ENCODE data around the gene AGTRAP. TPM values are rescaled to one million over a fixed set of nuclear protein-coding genes. Genes with fewer than 3 reads are reported as not detected.

The AGTRAP gene
- polyA plus RNA-seq, 3 donors = 36.4 to 42.5 (median 36.6) TPM

DNA sequence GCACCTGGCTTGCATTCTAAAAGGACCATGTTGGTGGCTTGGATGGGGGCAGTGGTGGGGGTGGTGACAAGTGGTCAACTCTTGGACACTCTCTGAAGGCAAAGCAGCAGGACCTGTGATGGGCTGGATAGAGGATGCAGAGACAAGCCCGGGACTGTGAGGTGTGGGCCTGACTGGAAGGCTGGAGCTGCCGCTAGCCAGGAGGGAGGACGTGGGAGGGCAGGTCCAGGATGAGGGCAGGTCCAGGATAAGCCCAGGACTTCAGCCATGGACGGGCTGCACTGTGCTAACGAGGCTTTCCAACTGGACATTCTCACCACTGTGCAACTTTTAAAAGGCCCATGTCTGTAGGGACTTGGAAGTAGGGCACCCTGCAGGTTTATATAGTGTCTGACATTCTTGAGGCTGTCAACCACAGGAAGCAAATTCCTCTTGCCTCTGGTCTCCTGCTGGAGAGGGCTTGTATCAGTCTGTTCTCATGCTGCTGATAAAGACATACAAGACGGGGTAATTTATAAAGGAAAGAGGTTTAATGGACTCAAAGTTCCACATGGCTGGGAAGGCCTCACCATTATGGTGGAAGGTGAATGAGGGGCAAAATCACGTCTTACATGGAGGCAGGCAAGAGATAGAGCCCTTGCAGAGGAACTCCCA is 17.7 kb downstream of the AGTRAP start:
- DNase-seq (ENCODE audit: low read depth in 3 of 3, low spot score in 2 of 3) = no peak

DNA sequence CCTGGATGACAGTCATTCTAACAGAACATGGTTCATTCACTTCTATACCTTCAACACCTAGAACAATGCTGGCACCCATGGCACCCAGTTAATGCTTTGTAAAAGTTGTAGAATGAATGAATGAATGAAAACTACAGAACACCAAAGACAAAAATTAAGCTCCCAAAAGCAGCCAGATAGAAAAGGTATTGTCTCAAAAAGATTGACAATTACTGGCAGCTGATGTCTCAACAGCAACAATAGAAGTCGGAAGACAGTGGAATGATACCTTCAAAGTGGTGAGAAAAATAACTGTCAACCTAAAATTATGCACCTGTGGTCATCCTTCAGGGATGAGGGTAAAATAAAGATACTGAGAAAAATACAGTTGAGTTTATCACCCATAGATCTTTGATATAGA is 21.1 kb downstream of the AGTRAP start:
- no peak for DNase-seq (ENCODE audit: low read depth in 3 of 3, low spot score in 2 of 3)

DNA sequence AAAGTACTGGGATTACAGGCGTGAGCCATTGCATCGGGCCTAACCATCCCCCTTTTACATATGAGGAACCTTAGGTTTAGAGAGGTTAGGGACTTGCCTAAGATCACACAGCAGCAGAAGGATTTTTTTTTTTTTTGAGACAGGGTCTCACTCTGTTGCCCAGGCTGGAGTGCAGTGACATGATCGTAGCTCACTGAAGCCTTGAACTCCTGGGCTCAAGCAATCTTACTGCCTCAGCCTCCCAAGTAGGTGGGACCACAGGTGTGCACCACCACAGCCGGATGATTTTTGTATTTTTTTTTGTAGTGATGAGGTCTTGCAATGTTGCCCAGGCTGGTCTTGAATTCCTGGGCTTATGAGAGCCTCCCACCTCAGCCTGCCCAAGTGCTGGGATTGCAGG is 23.9 kb downstream of the AGTRAP start:
- DNase-seq (ENCODE audit: low read depth in 3 of 3, low spot score in 2 of 3) = no peak

DNA sequence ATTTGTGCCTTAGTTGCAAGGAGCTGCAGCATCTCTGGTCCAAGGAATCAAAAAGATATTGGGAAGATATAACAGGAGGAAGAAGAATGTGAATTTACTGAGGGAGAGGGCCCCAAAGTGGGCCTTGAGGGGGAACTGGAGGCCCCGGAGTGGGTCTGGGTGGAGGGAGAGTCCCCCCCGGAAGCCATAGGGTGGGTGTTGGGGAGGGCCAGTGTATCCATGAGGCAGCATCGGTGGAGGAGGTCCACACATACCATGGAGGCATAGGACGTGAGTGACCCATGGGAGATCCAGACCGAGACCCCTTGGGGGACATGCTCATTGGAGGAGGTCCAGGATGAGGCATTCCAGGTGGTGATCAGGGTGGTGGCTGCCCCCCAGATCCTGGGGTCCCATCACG is 25.3 kb downstream of the AGTRAP start:
- DNase-seq (ENCODE audit: low read depth in 3 of 3, low spot score in 2 of 3) = no peak

DNA sequence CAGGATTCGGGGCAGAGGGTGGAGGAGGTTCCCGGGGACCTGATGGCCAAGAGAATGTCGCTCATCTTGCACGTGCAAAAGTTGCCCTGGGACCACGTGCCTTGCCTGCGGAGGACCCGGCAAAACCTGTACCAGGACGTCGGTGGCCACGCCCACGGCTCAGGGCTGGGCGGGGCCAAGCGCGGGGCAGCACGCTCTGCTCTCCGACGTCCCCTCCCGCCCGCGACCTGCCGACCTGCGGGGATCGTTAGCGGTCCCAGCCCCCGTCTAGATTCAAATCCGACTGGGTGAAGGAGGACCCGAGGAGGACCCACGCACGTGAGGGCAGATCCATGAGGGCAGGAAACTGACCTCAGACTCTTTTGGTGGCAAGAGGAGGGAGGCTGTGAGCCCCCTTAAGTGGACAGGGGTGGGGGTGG is 26.1 kb downstream of the AGTRAP start, which contains the start of gene C1orf167:
Gene C1orf167, plus strand, starts transcription at position 206 of the 419 bp plus-strand sequence. CDS start 2,208 bp downstream, outside the sequence.
- no peak for DNase-seq (ENCODE audit: low read depth in 3 of 3, low spot score in 2 of 3)

DNA sequence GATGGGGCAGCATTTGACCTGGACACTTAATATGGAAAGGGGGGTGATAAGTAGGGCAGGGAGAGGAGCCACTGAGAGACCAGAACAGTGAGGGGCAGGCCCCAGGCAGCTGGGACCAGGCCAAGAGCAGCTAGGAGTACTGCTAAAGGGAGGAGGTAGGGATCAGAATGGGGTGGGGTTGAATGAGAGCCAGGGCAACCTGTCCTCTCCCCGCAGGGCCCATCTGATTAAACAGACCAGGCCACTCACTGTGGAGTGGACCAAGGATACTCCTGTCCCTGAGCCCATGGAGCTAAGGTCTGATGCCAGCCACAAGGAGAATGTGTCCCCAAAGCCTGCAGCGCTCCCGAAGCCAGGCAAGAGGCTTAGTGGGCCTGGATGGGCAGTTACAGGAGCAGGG is 28.2 kb downstream of the AGTRAP start:
- DNase-seq (ENCODE audit: low read depth in 3 of 3, low spot score in 2 of 3) = no peak

DNA sequence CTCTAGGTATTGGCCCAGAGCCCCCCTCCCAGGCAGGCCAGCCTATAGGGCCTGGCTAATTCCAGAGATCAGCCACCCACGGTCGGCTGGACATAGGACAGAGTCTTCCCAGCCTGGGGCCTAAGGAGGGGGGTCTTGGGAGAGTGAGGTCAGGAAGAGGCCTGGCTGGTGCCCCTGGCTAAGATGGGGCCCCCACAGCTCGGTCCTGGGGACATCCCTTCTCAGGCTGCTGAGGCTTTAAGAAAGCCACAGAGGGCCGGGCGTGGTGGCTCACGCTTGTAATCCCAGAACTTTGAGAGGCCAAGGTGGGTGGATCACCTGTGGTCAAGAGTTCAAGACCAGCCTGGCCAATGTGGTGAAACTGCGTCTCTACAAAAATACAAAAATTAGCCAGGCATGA is 28.6 kb downstream of the AGTRAP start:
- no peak for DNase-seq (ENCODE audit: low read depth in 3 of 3, low spot score in 2 of 3)

DNA sequence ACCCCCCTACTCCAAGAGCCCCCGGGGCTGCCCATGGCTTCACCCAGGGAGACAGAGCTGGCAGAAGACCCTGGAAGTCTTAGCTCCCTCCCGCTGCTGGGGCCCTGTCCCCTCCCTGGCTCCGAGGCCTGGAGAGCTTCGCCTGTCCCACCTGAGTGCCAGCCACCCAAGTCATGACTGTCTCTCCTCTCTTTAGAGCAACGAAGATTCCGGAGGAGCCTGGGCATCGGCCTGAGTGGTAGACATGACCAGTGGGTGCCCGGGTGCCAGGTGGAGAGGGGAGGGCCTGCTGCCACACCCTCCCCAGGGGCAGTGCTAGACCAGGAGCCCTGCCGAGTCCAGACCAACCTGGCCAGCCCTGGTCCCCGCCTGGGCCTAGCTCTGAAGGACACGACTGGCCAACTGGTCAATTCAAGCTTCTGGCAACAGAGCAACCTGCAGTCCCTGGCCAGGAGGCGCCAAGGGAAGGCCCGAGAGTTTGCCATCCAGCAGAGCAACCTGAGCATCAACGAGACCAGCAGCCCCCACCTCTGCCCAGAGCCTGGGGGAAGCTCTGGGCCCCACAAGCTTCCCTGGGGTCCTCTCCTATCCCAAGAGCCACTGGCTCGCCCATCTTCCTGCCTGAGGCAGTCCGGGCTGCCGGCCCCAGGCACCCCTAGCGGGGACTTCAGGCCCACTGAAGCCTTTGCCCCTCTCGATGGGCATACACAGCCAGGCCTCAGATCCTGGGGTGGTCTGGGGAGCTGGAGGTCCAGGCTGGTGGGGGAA is 29.9 kb downstream of the AGTRAP start:
- no peak for DNase-seq (ENCODE audit: low read depth in 3 of 3, low spot score in 2 of 3)

- DNase-seq (ENCODE audit: low read depth in 3 of 3, low spot score in 2 of 3) = no peak
Observed at GRCh38 chr1:11766429-11766776, 30.5 kb downstream of the AGTRAP start.

GRCh38 chr1:11767922-11768704 is 32.2 kb downstream of the AGTRAP start:
- no peak for DNase-seq (ENCODE audit: low read depth in 3 of 3, low spot score in 2 of 3)

- no peak for DNase-seq (ENCODE audit: low read depth in 3 of 3, low spot score in 2 of 3)
Observed at GRCh38 chr1:11768821-11769220, 32.9 kb downstream of the AGTRAP start.

- no peak for DNase-seq (ENCODE audit: low read depth in 3 of 3, low spot score in 2 of 3)
Observed at GRCh38 chr1:11769274-11769673, 33.3 kb downstream of the AGTRAP start.

GRCh38 chr1:11770011-11770410 is 34.1 kb downstream of the AGTRAP start:
- DNase-seq (ENCODE audit: low read depth in 3 of 3, low spot score in 2 of 3) = no peak

DNA sequence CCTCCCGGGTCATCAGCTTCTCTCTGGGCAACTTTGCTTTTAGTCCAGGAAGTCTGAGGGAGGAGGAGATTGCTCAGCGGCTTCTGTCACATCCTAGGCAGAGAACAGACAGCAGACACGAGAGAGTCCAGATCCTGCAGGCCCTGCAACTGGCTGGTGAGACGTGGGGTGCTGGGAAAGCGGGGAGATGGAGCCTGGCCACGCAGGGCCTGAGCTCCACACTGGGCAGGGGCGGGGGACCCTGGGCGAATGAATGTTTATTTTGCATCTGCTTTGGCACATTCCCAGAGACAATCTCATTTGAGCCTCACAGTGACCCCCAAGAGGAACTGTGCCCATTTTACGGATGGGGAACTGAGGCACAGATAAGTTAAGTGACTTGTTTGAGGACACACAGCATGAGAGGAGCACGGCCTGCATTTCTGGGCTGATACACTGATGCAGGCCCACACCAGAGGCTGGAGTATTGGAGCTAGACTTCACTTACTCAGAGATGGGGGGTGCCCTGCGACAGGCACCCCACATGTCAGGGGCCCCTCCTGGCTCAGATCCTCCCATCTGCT is 35.6 kb downstream of the AGTRAP start:
- DNase-seq (ENCODE audit: low read depth in 3 of 3, low spot score in 2 of 3) = no peak

- no peak for DNase-seq (ENCODE audit: low read depth in 3 of 3, low spot score in 2 of 3)
Observed at GRCh38 chr1:11772458-11772857, 36.5 kb downstream of the AGTRAP start.

- no peak for DNase-seq (ENCODE audit: low read depth in 3 of 3, low spot score in 2 of 3)
Observed at GRCh38 chr1:11774753-11775152, 38.8 kb downstream of the AGTRAP start.

DNA sequence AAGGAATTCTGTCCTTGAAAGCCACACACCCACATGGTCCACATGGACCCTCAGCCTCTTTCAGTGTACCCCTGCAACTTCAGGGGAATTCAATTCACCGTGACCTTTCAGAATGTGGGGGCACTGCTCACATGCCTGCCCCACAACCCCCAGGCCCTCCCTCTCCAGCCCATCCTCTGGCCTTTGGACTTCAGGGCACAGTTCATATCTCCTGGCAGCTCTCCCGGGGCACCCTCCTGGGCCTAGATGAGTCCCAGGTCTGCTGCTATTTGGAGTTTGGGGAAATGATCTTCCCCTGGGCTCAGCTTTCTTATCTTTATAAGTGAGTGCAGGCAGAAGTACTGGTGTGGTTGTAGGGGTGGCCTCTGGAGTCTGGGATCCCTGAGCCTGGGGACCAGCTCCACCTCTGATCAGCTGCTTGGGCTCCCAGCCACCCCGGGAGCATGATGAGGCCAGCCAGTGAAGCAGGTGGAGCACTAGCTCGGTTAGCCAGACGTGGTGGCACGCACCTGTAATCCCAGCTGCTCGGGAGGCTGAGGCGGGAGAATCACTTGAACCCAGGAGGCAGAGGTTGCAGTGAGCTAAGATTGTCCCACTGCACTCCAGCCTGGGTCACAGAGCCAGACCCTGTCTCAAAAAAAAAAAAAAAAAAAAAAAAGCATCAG is 41.9 kb downstream of the AGTRAP start:
- DNase-seq (ENCODE audit: low read depth in 3 of 3, low spot score in 2 of 3) = no peak

DNA sequence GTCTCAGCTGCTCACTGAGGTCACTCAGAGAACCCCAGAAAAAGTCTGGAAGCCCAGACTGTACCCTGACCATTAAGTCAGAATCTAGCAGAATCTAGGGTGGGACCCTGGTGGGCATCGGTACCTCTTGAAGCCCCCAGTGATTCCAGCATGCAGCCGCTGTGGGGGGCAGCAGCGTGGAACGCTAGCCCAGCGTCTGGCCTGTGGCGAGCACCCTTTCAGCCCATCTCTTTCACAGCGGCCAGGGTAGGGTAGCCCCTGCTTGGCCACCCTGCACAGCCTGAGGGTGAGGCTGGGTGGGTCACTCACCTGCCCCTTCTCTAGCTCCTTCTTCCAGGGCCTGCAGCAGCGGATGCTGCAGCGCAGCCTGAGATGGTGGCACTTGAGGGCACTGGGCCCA is 42.4 kb downstream of the AGTRAP start:
- no peak for DNase-seq (ENCODE audit: low read depth in 3 of 3, low spot score in 2 of 3)

DNA sequence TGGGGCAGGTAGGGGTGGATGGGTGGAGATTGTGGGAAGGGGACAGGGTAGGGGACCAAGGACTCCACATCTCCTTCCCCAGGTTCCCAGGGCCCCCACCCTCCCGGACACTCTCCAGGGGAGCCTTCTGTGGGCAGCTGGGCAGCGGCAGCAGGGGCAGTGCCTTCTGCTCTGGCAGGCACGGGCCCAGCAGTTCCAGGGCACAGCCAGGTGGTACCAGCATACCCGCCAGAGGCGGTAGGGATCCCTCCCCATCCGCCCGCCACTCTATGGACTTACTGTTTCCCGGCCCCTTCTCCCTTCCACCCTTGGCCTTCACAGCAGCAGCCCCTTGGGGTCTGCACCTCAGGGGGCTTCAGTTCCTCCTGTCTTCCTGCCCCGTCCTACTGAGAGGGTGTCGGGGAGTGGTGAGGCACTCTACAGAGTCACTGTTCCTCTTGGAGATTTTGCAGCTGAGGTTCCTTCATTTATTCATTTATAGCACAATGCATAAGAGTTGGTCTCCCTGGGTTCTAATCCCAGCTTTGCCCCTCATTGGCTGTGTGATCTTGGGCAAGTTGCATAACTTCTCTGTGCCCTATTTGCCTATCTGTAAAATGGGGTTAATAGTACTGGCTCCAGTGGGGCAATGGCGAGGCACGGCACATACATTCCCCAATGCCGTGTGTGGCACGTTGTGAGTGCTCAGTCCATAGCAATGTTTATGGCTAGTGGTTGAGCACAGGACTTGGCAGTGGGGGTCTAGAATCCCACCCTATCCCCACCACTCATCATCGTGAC is 43.1 kb downstream of the AGTRAP start:
- no peak for DNase-seq (ENCODE audit: low read depth in 3 of 3, low spot score in 2 of 3)

Measured in right renal cortex interstitium (tissue), 3 donors.